Stimulated activated naive CD8-positive, alpha-beta T cell treated with anti-CD3 and anti-CD28 coated beads, Interleukin-15, Interleukin-2, amounts not matched to agents 100 U/mL and 50 U/mL, for 24 hours (primary cell): Measurements from ENCODE around the gene KCNJ18.
"Not testable (repeated sequence)": the region's sequence is repeated elsewhere in the genome, so short reads cannot be mapped to it uniquely, and the experiment has no call there.

ENCODE experiments used
- ATAC-seq: fragments of 150-1000 bp; cut with Tn5 transposase; one replicate; pipeline ENCODE4 v1.10.0; 2021
- DNase-seq: peaks from one replicate; pipeline ENCODE4 v3.0.0; 2021

Gene KCNJ18

DNA sequence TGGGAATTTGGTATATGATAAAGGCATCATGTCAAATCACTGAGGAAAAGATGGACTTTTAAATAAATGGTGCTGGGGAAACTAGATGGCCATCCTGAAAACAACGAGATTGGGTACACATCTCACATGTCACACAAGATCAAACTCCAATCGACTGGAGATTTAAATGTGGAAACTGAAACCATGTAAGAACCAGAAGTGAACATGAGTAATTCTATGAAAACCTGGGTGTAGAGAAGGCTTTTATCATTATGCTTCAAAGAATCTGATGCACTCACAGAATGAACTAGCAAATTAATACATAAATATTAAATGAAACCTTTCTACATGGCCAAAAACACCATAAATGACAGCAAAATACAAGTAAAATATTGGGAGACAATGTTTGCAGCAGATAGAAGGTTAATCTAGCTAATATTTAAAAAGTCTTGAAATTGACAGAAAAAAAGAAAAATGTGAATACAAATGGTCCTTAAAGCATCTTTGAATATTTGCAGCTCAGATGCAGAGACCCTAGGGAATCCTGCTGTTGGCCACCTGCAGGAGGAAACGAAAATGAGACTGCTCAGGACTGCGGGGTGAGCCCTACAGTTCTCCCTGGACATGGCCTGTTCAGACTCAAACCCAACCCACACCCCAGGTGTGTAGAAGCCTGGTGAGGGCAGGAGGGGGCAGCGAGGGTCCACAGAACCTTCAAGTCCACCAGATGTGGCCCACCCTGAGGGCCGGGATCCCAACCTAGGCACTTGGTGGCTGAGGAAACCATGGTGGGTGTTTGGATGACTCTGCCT lies 32.1 kb downstream of the KCNJ18 start:
- not testable (repeated sequence) for ATAC-seq

DNA sequence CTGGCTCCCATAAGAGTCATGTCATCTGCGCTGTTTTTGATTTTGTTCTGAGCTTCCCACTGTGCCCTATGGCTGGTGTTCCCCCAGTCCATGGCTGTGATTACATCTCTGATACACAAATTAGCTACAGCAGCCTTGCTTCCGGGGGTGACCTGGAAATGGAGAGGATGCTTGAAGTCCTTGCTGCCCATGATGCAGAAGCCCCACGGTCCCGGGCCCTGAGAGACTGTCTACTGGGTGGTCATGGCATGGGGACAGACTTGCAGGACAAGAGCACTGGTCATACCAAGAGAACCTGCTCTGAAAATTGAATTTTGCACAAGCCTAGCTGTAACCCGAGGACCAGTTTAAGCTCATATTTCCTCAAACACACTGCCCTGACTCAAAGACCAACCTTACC lies 38.8 kb downstream of the KCNJ18 start:
- not testable (repeated sequence) for ATAC-seq, DNase-seq

More for the DNA sequence above, 32.1 kb downstream of the KCNJ18 start:
- not testable (repeated sequence) for DNase-seq

DNA sequence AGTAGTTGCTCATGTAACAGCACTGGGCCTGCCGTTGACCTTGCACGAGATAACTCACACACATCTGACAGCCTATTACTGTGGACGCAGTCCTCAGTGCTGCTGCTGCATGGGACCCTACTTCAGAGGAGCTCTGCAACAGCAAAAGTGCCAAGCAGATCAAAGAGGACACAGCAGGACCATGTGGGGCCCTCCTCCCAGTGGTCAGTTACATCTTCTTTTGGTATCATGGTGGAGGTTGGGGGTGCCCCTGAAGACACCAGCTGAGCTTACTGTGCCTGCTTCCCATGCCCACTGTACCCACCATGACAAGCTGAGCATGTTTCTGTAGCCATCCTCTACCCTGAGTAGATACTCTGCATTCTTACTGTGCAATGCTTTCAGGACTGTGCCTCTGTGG lies 41.6 kb downstream of the KCNJ18 start:
- DNase-seq, ATAC-seq: not testable (repeated sequence)

DNA sequence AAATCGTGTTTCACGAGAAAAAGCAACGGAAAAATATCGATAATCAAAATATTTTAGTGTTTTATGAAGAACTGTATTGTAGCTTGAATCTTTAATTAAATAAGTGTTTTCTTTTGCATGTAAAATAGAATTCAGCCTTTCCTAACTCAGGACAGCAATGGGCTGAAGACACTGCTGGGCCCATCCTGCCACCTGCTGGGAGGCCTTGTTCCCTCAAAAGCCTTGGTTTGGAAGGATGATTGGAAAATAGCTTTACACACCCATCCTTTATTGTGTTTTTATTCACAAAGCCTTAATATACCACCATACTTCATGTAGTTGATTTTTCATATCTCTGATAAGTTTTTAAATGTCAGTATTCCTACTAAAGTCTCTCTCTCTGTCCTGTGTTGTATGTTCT lies 43.5 kb downstream of the KCNJ18 start:
- ATAC-seq, DNase-seq: not testable (repeated sequence)

DNA sequence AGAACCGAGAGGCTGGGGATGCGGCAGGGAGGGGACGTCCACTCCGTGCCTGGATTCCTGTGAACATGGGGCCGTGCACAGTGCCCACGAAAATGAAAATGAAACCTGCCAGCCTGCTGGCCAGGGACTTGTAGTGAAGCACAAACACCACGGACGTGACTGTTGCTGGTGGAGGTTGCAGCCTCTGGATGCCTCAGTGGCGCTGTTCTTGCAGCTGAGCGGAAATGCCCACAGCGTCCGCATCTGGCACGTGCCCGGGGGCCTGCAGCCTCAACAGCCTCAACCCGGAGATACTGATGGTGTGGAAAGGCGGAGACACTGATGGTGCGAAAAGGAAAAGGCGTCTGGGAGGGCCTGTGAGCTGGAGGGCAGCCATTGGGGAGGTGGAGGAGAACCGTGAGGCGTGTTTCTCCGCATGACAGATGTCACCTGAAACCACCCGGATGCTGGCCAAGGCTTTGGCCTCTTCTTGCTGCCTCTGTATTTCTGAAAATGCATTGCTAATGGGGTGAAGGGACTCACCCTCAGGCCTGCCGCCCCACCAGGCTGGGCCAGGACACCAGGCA lies 44.8 kb downstream of the KCNJ18 start:
- not testable (repeated sequence) for ATAC-seq, DNase-seq

DNA sequence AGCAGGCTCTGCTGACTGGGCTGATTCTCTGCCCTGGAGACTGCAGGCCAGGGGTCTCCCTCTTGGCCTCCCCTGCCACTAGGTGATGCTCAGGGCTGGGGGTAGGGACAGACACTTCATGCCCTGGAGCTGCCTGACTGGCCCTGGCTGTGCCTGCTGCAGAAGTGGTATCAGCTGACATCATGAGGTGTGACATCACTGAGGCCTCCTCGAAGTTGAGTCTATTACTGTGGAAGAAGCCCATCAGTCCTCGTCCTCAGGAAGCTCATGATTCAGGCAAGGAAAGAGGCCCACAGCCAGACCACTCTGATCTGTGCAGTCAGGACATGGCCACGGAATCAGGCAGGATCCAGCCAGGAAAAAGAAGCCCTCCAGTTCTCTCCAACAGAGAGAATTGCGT lies 45.9 kb downstream of the KCNJ18 start:
- not testable (repeated sequence) for DNase-seq, ATAC-seq

DNA sequence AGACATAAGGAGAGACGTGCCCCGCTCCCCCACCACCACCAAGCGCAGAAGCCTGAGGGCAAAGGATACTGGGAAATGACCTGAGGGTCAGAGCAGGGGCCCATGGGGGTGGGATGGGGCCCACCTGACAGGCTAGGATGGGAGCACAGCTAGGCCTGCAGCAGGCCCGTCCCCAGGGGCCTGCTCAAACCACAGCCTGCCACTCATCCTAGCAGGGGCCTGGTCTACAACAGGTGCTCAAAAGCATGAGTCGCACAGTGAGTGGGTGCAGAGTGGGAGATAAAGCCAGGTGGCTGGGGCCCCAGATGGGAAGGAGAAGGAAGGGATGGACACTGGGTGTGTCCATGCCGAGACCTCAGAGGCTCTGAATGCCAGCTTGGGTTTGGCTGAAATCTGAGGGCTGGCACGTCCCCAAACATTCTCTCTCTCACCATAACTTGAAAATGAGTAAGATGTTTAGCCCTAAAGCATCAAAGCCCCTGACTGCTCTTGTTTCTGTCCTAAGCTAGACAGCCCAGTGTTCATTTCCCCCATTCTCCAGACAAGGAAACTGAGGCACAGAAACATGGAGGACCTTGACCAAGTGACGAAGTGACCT lies 46.7 kb downstream of the KCNJ18 start:
- not testable (repeated sequence) for DNase-seq, ATAC-seq

DNA sequence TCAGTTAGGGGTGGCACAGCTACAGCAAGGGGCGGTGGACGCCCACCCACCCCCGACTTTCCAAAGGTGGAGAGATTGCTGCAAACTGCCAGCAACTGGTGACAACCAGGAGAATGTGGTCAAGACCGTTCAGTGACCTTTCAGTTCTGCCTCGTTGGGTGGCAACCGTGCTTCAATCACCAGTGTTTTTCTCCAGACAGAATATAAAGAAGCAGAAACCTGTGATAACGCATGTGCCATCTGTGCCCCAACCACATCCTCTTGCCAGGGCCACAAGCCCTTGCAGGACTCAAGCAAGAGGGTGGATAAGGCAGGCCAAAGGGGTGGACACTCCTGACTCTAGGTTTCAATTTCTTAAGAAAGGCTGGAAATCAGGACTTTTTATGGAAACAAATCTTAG lies 47.2 kb downstream of the KCNJ18 start:
- not testable (repeated sequence) for ATAC-seq

DNA sequence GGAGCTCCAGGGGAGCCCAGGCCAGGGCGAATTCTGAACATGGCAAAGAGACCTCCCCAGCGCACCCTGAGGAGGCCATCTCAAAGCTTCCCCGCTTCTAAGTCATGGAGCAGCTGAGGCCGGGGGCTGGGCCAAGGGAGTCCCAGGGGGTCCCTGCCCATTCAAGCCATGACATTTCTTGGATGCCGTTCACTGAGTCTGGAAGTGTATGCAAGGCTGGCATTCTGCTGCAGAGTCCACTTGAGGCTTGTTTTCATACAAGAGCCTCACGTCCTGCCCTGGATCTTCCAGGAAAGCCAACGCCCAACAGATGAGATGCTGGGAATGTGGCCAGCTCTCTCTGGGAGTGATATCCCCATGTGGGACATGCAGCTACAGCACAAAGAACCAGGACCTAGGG lies 48.5 kb downstream of the KCNJ18 start:
- ATAC-seq, DNase-seq: not testable (repeated sequence)

More for the DNA sequence above, 47.2 kb downstream of the KCNJ18 start:
- DNase-seq: not testable (repeated sequence)

DNA sequence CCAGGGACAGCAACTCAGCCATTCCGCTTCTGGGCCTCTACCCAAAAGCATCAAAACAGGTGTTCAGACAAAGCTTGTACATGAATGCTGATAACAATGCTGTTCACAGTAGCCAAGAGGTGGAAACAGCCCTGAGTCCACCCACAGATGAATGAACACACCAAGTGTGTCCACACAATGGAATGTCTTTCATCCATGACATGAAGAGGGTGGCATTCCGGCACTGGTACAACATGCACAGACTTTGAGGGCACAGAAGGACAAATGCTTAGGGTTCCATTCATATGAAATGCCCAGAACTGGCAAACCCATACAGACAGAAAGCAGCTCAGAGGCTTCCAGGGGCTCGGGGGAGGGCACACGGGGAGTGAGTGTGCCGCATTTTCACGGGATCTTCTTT lies 49.2 kb downstream of the KCNJ18 start:
- DNase-seq, ATAC-seq: not testable (repeated sequence)

DNA sequence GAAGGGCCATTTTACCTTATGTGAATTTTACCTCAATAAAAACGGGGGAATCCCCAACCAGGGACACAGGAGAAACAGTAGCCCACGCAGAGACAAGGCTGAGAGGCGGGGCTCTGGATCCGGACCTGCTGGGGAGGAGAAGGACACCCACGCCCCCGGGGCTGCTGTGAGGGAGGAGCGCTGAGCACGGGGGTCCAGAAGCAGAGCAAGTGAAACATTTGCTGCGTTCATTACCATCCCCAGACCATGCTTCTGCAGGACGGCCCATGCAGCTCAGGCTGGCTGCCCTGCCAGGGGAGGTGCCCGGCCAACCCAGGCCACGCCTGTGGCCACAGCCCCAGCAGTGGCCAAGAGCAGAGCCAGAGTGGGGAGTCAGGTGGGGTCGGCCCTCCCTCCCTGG lies 50.0 kb downstream of the KCNJ18 start:
- ATAC-seq: no peak

DNA sequence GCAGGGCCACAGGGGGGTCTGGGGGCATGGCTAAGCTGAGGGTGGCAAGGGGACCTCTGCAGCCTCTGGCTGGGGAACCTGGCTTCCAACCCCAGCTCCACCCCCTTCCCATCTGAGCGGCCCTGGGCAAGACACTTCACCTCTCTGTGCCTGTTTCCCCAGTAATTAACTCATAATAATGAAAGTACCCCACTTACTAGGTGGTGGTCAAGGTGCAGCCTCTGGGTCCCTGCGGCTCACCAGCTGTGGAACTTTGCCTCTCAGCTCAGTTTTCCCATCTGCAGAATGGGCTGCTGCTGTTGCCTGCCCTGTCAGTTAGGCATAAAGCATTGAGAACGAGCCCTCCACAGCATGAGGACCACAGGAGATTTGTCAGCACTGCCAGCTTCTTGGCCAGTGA lies 51.8 kb downstream of the KCNJ18 start:
- not testable (repeated sequence) for DNase-seq

More for the DNA sequence above, 50.0 kb downstream of the KCNJ18 start:
- DNase-seq: no peak

DNA sequence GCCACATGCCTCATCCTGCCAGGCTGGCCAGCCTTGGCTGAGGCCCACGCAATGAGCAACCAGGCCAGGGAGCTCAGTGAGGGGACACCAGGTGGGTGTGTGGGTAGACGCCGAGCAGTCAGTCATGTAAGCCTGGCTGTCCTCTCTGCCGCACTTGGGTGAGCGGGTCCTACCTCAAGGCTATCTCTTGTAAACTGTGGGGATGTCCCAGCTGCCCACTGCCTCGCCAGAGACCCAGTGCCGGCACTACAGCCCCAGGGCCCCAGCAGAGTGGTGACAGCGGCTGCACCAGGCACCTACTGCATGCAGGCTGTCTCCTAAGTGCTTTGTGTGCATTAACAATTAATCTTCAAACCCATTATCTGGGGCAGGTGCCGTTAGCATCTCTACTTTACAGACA lies 52.3 kb downstream of the KCNJ18 start:
- not testable (repeated sequence) for DNase-seq, ATAC-seq

More for the DNA sequence above, 51.8 kb downstream of the KCNJ18 start:
- not testable (repeated sequence) for ATAC-seq

DNA sequence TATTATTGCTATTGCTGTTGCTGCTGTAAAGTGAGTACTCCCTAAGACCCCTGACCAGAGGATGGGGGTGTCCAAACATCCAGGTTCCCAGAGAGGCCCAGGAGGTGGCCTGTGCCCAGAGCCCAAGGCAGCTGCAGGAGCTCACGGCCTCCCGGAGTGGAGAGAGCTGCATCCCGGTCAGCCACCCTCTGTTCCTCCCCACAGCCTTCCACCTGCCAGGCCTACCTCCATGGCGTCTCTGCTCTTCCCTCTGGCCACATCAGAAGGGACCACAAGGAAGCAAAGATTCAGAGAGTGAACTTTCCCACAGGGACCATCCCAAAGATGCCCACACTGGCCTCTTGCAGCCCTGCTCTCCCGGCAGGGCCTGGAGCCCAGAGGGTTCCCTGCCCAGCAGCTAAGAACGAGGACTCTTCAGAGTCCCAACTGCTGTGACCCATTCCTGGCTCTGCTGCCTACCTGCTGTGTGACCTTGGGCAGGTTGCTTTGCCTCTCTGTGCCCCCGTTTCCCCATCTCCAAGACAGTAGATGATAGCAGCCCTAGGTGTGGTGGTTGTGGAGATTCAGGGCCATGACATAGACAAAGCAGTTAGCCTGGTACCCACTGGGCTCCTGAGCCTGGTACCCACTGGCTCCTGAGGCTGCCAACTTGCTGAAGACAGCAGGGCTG lies 53.2 kb downstream of the KCNJ18 start:
- DNase-seq, ATAC-seq: not testable (repeated sequence)

DNA sequence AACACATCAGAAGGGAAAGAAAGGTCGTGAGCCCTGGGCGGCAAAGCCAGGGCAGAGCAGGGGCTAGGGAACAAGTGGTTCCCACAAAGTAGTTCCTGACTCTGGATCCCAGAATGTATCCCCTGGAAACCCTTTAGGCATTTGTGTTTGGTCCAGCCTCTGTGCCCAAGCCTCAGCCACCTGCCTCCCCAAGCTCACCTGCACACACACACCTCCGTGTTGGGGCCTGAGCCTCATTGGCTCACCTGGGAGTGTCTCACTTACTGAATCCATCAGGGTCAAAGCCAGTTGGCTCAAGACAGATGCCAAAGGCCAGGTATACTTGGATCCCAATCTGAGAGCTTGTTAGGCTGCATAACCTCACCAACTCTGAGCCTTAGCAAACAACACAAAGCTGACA lies 54.1 kb downstream of the KCNJ18 start:
- not testable (repeated sequence) for ATAC-seq, DNase-seq

DNA sequence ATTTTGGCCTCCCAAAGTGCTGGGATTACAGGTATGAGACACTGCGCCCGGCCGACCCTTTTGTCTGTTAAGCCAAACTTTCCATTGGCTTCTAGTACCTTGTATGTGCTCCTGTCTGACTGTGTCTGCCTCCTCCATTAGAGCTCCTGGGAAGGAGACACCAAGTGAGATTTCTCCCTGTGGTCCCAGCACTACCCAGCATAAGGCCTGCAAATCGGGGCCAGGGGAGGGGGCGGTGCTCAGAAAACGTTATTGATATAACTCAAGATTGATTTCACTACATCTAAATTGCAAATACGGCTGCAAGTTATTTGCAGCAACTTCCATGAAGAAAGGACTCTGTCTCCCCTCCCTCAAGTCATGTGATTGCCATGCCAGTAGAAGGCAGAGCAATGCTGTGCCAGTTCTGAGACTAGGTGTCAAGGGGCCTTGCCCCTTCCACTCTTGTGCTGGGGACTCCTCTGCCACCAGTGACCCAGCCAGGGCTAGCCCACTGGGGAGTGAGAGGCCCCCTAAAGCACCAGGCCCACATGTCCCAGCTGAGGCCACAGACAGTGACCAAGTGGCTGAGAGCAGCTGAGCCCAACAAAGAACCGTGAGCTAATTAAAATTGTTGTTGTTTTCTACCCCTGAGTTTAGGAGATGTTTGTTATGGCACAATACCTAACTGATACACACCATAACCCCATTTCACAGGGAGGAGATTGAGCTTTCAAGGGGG lies 55.0 kb downstream of the KCNJ18 start:
- not testable (repeated sequence) for ATAC-seq, DNase-seq

DNA sequence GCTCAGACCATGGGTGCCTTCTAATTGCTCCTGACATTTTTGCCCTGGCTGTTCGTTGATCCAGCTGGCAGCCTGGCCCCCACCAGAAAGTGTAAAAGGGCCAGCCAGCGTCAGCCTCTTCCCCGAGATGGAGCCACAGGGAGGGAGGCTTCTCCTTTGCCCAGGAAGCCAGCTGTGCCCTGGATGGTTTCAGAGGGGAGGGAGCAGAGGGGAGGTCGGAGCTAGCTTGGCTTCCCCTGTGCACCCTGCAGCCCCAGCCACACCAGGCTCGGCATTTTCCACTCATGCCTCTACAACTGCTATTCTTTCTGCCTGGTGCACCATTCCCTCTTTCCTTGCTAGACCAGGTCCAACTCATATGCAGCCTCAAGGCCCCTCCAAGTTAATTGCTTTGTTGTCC lies 56.4 kb downstream of the KCNJ18 start:
- DNase-seq, ATAC-seq: not testable (repeated sequence)

DNA sequence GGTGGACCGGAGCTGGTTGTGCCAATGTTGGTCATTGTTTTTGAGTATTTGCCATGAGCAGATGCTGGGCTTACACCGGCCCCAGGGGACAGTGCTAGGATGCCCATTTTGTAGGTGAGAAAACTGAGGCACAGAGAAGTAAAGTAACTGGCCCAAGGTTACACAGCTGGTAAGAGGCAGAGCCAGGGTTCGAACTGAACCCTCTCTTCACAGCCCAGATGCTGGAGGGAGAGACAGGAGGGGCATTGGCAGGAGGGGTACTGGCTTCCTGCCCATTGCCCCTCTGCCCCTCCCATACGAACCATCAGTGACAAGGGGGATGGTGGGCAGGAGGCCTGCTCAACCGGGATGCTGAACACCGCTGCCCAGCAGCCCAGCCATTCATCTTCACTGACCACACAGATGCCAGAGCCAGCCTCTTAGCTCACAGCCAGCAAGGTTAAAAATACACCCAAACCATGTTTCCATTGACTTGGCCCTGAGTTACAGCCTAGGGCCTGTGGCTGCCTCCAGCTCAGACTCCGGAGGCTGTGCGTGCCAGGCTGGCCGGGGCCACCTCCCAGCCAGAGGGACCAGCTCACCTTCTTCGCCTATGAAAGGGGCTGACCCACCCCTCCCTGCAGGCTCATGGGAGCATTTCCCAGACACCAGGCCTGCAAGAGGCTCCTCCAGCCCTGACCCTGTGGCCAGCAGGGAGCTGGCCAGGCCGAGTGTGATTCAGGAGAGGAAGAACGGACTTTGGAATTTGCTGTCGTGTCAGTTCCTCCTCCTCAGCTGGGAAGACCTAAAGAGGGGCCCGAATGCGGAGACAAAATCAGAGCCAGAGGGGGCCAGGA lies 57.6 kb downstream of the KCNJ18 start:
- not testable (repeated sequence) for DNase-seq, ATAC-seq

DNA sequence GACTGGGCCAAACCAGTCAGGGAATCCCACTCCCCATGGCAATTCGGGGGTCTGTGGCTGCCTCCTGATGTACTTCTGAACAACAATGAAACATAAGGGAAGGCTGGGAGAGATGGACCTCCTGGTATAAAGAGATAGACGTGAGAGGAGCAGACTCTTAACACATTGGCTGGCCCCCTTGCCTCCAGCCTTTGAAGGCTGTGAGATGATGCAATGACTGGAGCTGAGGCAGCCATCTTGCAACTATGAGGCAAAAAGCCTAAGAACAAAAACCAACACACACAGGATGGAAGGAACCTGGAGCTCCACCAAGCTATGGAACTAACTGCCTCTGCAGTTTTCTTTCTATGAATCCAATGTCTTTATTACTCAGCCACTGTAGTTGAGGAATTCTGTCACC lies 58.8 kb downstream of the KCNJ18 start:
- not testable (repeated sequence) for DNase-seq, ATAC-seq
